Neural crest cell (in vitro differentiated cells): Measurements from ENCODE around the gene CAGE1. TPM values are rescaled to one million over a fixed set of nuclear protein-coding genes. Genes with fewer than 3 reads are reported as not detected.
A peak's percentile ranks its signal among the peaks of the same experiment; 100 is the strongest.

ENCODE experiments used
- DNase-seq: peaks from one replicate; pipeline ENCODE4 v3.0.0; 2021; ENCODE audit warnings: low read depth, mixed read lengths, low spot score
- H3K27ac Mint-ChIP-seq: one replicate; pipeline ENCODE4 v1.8.0; 2021; ENCODE audit warnings: mild to moderate bottlenecking, mixed read lengths; ENCODE audit not compliant: unreplicated experiment
- H3K27me3 Mint-ChIP-seq: 2 replicates; pipeline ENCODE4 v1.8.0; 2021; ENCODE audit warnings: low read depth, mild to moderate bottlenecking, mixed read lengths
- H3K36me3 Mint-ChIP-seq: 2 replicates; pipeline ENCODE4 v1.8.0; 2021; ENCODE audit warnings: low read depth, mild to moderate bottlenecking, mixed read lengths
- H3K4me1 Mint-ChIP-seq: 2 replicates; pipeline ENCODE4 v1.8.0; 2021; ENCODE audit warnings: mixed read lengths
- H3K4me3 Mint-ChIP-seq: one replicate; pipeline ENCODE4 v1.8.0; 2021; ENCODE audit warnings: mild to moderate bottlenecking, mixed read lengths
- H3K9me3 Mint-ChIP-seq: 2 replicates; pipeline ENCODE4 v1.8.0; 2021; ENCODE audit warnings: mixed read lengths
- total RNA-seq: library from RNA; stranded (reverse); gene quantifications from 2 replicates; pipeline ENCODE4 v1.2.1, GENCODE V29; 2021
- TF ChIP-seq, protein P1 (sequence below): fragments of 200-600 bp; sonication (generic); conservative IDR thresholded peaks from 2 replicates; pipeline ENCODE4 v1.5.0; 2021; ENCODE audit warnings: antibody characterized with exemption, mild to moderate bottlenecking

CAGE1 gene
- total RNA-seq, 1 donor from 2014 or later, result 0.16 TPM

GRCh38 chr6:7391151-7391550, 1.6 kb upstream of the CAGE1 start:
- no peaks in the 10 kb centered on the region for H3K27me3 Mint-ChIP-seq
- TF ChIP-seq, protein P1, sequence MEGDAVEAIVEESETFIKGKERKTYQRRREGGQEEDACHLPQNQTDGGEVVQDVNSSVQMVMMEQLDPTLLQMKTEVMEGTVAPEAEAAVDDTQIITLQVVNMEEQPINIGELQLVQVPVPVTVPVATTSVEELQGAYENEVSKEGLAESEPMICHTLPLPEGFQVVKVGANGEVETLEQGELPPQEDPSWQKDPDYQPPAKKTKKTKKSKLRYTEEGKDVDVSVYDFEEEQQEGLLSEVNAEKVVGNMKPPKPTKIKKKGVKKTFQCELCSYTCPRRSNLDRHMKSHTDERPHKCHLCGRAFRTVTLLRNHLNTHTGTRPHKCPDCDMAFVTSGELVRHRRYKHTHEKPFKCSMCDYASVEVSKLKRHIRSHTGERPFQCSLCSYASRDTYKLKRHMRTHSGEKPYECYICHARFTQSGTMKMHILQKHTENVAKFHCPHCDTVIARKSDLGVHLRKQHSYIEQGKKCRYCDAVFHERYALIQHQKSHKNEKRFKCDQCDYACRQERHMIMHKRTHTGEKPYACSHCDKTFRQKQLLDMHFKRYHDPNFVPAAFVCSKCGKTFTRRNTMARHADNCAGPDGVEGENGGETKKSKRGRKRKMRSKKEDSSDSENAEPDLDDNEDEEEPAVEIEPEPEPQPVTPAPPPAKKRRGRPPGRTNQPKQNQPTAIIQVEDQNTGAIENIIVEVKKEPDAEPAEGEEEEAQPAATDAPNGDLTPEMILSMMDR, result no peak
- H3K9me3 Mint-ChIP-seq, result no peaks in the 10 kb centered on the region
- DNase-seq, result no peak
- H3K4me1 Mint-ChIP-seq, result peaks cover 41% of the 10 kb centered on the region
- H3K36me3 Mint-ChIP-seq, result peaks cover 5% of the 10 kb centered on the region
- H3K27ac Mint-ChIP-seq, result peak overlapping the region; percentile 16
- H3K4me3 Mint-ChIP-seq, result peak overlapping the region; percentile 99

- Mint-ChIP-seq H3K27me3 (no peaks in the 10 kb centered on the region), H3K4me1 (peaks cover 41% of the 10 kb centered on the region), H3K36me3 (peaks cover 3% of the 10 kb centered on the region), H3K4me3 (peak overlapping the region; percentile 99), H3K27ac (peak overlapping the region; percentile 97), H3K9me3 (no peaks in the 10 kb centered on the region)
- TF ChIP-seq, protein P1, result no peak
- no peak for DNase-seq
Measured at GRCh38 chr6:7390226-7390878, 810 bp upstream of the CAGE1 start.

DNA sequence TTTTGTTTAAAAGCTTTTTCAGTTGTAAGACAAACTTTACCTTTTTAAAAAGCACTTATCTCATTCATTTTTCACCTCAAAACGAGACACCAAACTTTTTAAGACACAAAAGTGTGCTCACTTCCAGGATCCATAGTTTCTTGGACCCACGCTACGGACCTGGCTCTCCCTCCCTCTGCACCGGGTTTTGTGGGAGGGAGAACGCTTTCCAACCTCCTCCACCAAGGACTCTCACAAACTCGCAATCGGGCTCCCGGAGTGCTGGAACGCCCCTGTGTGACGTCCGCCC, 436 bp downstream of the CAGE1 start:
- Mint-ChIP-seq H3K36me3 (no peaks in the 10 kb centered on the region), H3K9me3 (no peaks in the 10 kb centered on the region), H3K27ac (peak overlapping the region; percentile 97), H3K4me1 (peaks cover 41% of the 10 kb centered on the region), H3K4me3 (peak overlapping the region; percentile 99), H3K27me3 (no peaks in the 10 kb centered on the region)
- DNase-seq, result no peak
- TF ChIP-seq, protein P1, result no peak

GRCh38 chr6:7381092-7381491, 8.4 kb downstream of the CAGE1 start:
- no peaks in the 10 kb centered on the region for H3K4me1 Mint-ChIP-seq
- H3K27me3 Mint-ChIP-seq, result no peaks in the 10 kb centered on the region
- TF ChIP-seq, protein P1, result no peak
- H3K27ac Mint-ChIP-seq, result no peak overlapping the region
- no peaks in the 10 kb centered on the region for H3K9me3 Mint-ChIP-seq
- no peak overlapping the region for H3K4me3 Mint-ChIP-seq
- DNase-seq, result no peak
- H3K36me3 Mint-ChIP-seq, result no peaks in the 10 kb centered on the region

DNA sequence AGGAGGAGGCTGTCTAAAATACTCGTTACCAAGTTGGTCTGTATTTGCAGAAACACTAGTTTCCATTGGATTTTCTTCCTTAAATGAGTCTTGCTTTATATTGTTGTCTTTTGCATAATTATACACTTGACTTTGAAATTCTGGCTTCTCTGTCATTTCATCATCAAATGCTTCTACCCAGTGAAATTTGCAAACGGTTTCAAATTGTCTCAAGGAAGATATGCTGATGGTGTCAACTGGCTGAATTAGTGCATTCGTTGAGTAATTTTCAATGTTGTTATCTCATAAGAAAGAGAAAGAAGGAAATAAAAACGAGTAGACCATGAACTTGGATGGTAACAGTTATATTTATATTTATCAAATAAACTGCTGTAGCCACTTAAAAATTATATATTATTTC, 10.8 kb downstream of the CAGE1 start:
- no peaks in the 10 kb centered on the region for H3K27me3 Mint-ChIP-seq
- H3K4me1 Mint-ChIP-seq, result no peaks in the 10 kb centered on the region
- TF ChIP-seq, protein P1, result no peak
- H3K9me3 Mint-ChIP-seq, result no peaks in the 10 kb centered on the region
- no peak overlapping the region for H3K4me3 Mint-ChIP-seq
- H3K27ac Mint-ChIP-seq, result no peak overlapping the region
- H3K36me3 Mint-ChIP-seq, result no peaks in the 10 kb centered on the region
- no peak for DNase-seq
